Measurements from ENCODE around the gene CCDC102B. TPM values are rescaled to one million over a fixed set of nuclear protein-coding genes. Genes with fewer than 3 reads are reported as not detected.
"Not testable (repeated sequence)": the region's sequence is repeated elsewhere in the genome, so short reads cannot be mapped to it uniquely, and the experiment has no call there.

The CCDC102B gene
- total RNA-seq, 1 donor from 2014 or later: 22.1 TPM

DNA sequence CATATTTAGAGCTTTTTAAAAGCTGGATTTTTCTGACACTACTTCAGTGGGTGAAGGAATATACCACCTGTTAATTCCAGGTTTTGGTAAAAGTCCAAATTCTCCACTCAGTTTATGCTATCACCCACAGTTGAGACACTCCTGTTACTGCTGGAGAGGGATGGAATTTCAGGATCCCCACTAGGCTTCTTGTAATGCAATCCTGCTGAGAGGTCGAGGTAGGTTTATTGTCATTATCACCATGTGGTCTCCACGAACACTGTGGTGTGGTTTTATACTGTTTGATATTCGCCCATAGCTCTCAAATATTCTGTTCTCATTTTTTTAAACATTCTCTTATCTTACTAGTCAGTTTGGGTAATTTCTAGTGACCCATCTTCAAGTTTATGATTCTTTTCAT is 167.9 kb downstream of the CCDC102B start:
- no peak for DNase-seq (ENCODE audit: low read depth)

DNA sequence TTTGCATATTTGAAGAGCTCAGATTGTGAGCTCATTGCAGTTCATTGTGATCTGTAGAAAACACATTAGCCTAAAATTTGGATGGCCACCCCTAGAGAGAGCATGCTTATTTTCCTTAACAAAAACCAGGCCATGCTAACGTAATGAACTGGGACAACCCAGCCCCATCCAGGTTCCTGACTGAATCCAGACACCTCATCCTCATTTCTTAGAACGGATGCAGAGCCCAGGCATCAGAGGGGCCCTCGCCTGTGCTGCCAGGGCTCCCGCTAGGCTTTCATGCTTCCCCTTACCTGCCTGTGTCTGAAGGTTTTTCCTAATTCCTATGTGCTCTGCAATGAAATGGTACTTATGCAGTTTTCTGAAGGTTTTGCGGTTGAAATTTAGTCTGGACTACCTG is 171.1 kb downstream of the CCDC102B start:
- DNase-seq (ENCODE audit: low read depth): no peak

DNA sequence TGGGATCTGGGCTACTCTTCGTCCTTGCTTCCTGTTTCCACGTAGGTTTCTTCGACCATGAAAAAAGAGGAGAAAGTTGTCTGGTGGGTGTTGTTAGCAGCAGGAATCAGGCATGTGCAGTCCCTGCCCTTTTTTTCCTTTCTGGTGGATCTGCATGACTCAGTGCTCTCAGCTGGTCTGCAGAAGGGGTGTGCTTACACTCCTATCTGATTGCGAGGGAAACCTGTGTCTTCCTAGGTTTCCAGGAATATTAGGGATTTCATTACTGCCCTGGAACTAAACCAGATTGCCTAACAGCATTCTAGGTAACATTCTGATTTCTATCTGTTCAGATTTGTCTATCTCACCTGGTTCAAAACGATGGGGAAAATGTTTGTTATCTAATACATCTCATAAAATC is 174.3 kb downstream of the CCDC102B start:
- no peak for DNase-seq (ENCODE audit: low read depth)

DNA sequence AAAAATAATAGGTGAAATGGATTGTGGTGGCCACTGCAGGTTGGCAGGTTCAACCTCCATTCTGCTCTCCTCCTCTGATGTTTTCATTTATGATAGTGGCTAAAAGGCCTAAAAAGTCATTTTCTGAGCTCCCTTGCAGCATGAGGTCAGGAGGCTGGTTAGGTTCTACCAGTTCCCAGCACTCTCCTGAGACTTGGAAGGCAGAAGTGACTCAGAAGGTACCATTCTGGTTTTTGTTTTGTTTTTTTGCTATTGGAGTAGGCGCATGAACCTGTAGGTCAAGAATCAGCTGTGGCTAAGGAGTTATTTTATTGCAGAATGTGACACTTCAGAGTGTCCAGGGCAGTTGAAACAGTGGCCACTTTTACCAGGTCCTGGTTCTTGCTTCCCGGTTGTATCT is 181.9 kb downstream of the CCDC102B start:
- DNase-seq (ENCODE audit: low read depth): no peak

DNA sequence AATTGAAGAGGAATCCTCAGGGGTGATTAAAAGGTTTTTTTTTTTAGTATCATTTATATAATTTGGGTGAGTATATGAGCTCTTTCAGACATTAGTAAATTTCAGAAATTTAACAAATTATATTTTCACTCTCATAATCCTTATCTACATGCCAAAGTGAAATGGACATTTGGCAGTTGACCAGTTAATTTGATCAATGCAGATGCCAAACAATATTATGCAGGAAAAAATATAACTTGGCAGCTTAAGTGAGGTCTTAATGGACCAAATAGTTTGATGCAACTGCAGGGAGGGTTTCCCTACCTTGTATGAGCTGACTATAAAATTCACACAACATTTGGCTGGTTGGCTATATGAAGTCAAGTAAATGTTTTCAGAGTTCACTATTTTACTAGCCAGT is 185.2 kb downstream of the CCDC102B start:
- DNase-seq (ENCODE audit: low read depth): no peak

DNA sequence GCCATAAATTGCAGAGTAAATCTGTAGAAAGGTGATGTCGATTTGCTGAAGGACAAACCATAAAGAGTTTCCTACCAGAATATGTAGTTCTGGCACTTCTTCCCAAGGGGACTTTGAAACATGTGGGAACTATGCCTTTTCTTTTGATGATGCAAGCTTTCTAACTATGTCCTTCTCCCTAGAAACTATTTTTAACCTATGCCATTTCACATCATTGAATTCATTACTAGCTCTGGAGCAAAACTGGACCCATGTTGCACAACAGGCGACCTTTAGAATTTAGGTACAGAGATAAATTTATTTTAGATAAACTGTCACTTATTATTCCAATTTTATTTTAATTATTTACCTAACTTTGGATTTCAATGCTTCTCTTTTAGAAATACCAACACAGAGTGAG is 186.5 kb downstream of the CCDC102B start:
- DNase-seq (ENCODE audit: low read depth): no peak

DNA sequence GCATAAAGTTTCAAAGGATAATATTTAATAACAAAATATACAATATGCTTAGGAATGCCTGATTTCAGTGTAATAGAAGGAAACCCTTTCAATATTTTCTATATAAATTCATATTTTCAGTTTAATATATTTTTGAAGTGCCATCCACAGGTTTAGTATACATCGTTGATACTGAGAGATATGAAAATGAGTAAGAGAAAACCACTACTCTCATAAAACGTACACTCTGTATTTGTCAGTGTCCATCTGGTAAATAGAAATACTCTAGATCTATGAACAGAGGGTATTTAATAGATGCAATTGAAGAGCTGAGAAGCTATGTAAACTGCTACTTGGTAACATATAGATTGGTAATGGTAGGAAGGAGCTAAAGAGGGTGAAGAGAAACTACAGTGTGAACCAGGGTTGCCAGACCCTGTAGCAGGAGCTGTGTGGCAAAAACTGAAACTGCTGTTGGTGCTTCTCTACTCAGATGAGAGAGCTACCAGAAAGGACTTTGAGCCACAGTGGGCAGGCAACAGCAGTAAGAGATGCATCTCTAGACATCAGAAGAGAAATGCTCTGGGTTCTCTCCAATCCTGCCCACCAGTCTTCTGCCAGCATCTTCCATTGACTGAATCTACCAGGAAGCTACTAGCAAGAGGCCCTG is 187.4 kb downstream of the CCDC102B start:
- DNase-seq (ENCODE audit: low read depth): no peak

DNA sequence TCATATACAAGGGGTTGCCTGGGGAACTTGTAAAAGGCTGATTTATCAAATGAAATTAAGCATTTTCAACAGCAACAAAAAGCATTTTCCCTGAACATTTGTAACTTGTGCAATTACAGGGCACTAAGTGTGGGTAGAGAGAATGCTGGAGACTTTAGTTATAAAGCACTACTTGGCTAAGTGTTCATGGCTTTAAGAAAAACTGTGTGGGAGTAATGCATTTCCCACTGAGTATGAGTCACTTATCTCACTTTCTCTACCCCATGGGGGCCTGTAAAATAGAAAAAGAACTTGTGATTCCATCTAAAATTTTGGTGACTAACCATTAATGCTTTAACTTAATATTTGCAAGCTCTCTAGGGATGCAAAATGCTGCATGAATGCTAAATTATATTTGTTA is 193.4 kb downstream of the CCDC102B start:
- peak; percentile 42 for DNase-seq (ENCODE audit: low read depth)

DNA sequence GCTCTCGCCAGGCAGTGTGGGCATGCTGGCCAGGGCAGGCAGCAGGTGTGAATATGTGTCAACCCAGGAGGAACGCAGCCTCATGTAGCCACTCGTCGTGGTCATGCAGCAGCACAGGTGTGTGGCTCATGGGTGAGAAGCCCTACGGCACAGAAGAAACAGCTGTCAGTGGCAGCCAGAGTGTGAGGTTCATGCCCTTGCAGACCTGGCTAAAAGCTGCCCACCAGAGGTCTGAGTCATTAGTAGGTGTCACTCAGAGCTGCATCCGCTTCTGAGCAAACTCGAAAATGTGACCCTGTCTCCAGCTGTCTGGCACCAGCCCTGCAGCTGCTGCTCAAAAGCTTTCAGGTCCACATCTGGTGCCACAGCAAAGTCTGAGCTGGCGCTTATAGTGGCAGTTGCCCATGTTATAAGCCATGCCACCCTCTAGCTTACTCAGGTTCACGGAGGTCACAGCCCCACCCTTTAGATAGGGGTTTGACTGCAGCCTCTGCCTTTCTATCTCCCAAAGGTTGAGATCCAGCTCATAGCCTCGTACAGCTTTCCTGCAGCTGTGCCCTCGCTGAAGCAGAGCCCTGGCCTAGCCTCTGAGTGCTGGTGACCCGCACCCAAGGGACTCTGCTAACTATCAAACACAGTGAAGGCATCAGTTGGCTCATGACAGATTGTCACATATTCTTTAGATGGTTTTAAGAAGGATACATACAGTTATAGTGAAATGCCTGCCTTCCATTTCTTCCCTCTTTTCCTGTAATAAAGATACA is 195.0 kb downstream of the CCDC102B start:
- peak; percentile 83 for DNase-seq (ENCODE audit: low read depth)

DNA sequence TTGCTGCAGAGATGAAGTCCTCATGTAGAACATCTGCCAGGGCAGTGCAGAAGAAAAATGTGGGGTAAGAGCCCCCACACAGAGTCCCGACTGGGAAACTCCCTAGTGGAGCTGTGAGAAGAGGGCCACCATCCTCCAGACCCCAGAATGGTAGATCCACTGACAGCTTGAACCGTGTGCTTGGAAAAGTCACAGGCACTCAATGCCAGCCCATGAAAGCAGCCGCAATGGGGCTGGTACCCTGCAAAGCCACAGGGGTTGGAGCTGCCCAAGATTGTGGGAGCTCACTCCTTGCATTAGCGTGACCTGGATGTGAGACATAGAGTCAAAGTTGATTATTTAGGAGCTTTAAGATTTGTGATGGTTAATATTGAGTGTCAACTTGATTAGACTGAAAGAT is 197.8 kb downstream of the CCDC102B start:
- no peak for DNase-seq (ENCODE audit: low read depth)

DNA sequence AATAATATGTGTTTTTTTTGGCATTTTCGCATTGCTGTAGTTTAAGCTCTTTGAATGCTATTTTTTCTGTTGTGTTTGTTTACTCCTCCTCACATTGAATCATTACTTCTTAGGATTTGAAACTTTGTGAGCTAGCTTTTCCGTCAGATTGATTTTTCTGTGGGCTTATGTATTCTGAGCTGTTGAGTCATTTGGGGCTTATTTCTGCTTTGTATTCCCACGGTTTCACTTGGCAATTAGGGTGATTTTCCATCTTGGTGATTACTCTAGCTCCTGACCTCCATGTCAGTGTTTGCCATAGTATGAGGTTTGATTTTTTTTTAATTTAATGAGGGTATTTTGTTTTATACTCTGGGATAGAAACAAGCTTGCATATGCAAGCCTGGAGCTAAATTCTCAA is 200.0 kb downstream of the CCDC102B start:
- peak; percentile 35 for DNase-seq (ENCODE audit: low read depth)

DNA sequence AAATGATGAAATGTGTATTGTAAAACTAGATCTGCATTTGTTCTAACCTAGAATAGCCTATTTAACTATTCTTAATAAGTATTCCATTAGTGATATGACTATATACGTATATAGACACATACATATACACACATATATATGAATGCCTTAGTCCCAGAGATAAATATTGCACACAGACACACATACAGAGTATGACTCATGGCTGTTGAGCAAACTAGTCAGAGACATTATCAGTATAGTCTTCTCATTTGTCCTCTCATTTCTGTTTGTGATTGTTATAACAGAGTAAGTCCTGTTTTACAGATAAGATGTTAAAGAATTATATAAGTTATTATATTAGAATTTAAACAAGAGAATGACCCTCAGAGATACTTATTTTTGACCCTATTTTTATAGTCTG is 202.5 kb downstream of the CCDC102B start:
- DNase-seq (ENCODE audit: low read depth): no peak

DNA sequence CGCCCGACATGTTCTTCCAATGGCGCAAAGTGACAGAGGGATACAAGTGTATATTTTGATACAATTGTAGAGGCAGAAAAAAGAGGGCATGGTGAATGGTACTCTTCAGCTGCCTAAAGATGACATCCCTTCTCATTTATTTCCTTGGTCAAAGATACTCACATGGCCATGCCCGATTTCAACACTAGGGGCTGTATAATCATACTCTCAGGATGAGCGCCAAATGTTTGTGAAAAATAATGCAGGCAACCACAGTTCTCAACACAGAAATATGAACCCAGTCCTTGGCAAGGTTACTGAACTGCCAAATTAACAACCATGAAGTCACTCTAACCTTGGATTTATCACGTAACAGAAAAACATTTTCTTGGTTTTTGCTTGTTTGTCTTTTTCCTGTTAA is 204.4 kb downstream of the CCDC102B start:
- peak; percentile 41 for DNase-seq (ENCODE audit: low read depth)

DNA sequence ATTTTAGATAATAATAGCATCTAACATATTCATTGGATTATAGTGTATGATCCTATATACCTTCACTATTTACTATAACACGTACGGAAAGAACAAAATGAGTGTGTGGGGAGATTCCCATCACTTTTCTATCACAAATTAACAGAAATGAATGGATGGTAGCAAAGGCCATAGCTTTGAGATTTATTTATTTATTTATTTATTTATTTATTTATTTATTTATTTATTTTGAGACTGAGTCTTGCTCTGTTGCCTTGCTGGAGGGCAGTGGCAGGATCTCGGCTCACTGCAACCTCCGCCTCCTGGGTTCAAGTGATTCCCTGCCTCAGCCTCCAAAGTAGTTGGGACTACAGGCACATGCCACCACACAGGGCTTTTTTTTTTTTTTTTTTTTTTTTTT is 208.3 kb downstream of the CCDC102B start:
- DNase-seq (ENCODE audit: low read depth): not testable (repeated sequence)

DNA sequence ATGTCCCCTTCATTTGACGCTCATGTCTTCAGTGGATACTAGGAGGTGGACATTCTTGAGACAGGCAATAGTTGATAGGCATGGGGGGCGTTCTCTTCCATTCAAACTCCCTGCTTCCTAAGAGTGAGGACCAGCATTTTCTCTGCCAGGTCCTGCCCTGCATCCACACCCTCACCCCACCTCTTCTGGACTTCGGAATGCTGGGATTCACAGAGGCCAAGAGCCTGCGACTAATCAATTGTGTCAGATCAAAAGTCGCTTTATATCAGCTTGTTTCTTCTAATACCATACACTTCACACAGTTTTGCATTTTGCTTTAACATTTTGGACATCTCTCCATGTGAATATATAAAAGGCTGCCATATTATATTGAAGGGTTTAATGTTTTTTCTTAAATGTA is 210.7 kb downstream of the CCDC102B start:
- no peak for DNase-seq (ENCODE audit: low read depth)

DNA sequence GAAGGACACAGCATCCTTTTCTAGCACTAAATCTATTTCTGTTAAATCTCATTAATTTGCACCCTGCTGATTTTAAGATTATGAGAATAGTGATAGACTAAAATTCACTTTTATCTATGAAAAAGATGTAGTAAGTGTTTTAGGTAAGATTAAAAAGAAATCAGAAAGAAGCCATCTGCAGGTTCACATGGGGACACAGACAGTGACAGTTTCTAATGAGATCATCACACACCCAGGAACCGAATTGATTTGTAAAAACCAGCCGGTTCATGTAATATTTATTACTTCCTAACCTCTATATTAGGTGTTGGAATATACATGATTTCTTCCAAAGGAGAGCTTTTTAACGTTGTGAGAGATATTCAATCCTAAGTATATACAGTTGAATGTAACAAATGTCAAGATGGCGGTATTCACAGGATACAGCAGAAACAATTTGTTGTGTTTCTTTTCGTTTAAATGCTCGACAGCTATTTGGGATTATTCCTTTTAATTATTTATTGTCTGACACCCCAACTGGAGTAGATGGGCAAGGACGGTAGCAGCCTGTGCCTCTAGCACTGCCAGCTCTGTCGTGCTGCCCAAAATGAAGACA is 223.4 kb downstream of the CCDC102B start:
- no peak for DNase-seq (ENCODE audit: low read depth)

DNA sequence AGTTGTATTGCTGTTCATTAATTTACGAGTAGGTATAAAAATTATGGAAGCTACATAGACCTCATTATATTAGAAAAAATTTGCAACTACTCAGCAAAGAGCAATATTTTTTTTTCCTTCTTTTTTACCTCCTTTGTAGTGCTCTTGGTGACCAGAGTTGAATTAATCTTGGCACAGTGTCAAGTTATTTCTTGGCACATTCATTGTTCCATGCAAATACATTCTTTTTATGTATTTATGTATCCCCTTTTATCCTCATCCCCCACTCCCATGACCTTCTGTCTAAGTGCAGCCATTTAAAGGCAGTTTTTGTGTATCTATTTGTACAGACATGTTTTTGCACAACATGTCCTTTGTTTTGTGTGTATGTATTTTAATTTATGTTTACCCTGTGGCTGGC is 224.5 kb downstream of the CCDC102B start:
- DNase-seq (ENCODE audit: low read depth): no peak

DNA sequence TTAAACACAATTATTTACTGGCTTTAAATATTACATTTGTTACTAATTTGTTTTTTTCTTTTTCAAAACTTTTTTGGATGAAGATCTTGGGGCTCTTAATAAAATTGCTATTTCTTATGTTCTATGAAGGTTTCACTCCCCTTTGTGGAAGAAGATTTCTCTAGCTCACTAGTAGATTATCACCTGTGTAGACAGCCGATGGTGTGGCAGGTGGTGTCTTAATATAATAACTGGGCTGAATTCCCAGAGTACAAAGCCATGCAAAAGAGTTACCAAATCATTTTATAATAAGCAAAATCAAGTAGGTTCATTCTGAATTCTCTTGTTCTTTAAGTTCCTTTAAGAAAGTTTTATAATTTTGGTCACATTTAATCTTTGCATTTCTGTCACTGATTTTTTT is 233.7 kb downstream of the CCDC102B start:
- DNase-seq (ENCODE audit: low read depth): no peak

DNA sequence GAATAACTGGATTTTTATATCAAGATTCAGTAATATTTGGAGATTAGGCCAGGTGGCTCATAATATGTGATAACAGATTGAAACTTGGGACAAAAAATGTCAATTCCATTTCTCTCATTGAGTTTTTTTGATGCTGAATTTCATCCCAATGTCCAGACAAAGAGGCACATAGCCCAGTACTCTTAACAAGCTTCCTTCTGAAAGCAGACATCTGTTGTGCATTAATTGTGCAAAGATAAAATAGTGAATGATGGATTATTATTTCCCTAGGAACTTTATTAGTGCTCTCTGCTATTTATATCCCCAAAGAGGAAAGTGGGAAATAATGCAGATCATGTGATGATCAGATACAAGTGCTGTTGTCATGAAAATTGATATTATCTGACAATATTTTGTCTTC is 234.1 kb downstream of the CCDC102B start:
- no peak for DNase-seq (ENCODE audit: low read depth)

DNA sequence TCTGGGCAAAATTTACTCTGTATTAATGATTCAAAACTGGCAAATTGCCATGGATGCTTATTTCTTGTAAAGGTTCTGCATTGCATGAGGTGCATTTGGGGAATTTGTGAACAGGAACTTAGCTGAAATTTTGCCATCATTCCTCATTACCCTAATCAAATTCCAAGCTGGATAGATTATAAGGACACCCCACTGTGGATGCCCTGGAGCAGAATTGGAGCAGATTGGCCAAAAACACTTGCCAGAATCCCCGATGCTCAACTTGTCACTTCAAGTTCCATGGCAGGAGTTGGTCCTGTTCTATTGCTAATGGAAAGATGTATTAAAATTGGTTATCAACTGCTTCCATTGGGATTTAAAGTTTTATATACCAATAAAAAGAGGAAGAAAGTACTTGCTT is 237.9 kb downstream of the CCDC102B start:
- no peak for DNase-seq (ENCODE audit: low read depth)

DNA sequence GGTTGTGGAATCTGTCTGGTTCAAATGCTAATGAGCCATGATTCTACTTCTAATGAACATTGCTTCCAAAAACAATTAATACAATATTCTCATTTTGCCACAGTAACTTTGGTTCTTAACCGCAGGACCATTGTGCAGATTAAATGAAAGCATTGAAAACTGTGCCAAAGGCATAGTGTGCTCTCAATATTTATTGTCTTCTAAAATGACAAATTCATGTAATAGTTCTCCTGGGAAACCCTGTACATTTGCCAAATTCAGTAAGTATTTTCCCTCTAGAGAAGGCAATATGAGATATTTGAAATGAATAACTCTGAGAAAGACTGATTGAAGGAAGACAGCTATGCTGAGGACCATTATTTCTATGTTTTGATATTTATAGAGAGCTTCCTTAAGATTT is 246.3 kb downstream of the CCDC102B start:
- no peak for DNase-seq (ENCODE audit: low read depth)

DNA sequence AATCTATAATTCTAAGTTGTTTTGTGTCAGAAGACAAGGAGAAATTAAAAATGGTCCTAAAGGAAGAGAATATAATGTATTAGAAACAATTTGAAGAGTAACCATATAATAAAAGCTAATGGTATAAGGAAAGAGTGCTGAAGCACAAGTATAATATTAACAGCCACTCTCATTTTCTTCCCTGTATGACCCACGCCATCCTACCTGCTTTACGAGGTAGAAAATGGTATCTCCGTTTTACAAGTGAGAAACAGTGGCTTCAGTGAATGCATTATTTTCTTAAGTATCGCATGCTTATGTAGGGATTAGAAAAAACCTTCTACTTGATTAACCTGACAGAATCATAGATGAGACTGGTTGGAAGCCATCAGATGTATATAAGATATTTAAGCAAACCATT is 266.2 kb downstream of the CCDC102B start:
- no peak for DNase-seq (ENCODE audit: low read depth)

DNA sequence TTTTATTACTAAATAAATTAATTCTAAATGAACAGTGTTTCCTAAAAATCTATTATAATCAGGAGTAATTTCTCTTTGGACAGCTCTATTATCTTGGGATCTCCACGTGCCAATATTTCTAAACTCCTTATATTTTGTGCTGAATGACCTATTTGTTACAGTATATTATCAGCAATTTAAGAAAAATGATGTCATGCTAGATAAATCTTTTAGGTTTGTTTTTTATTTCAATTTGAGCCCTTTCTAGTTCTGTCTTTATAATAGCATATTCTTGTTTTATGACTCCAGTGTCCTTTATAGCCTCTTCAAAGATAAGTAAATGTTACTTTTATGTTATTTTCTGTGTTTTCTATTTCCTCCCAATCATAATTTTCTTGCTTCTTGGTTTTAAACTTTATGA is 269.2 kb downstream of the CCDC102B start:
- no peak for DNase-seq (ENCODE audit: low read depth)

Measured in myocyte (in vitro differentiated cells).